Endothelial cell of umbilical vein (primary cell): ENCODE data around the gene RGS12. TPM values are rescaled to one million over a fixed set of nuclear protein-coding genes. Genes with fewer than 3 reads are reported as not detected.

Experiments used
- BruUV-seq: library from RNA; stranded (reverse); fragments of 400-500 nt; replicated peaks from 2 replicates; lab custom pipeline; 2021; lab: Mats Ljungman, UMichigan
- CTCF ChIA-PET: fragments of 300-600, 350-600 bp; sonication (Branson Sonifier 250); formaldehyde crosslinking; loops from one replicate; lab custom pipeline; 2021; ENCODE audit warnings: antibody characterized with exemption, inconsistent platforms; lab: Charles Lee
- POLR2A ChIA-PET: fragments of 300-600, 350-600 bp; sonication (Branson Sonifier 250); formaldehyde crosslinking; loops from one replicate; lab custom pipeline; 2021; ENCODE audit warnings: antibody characterized with exemption, inconsistent platforms; lab: Charles Lee
- DNase-seq: peaks from one replicate; pipeline ENCODE4 v3.0.0-alpha.2; 2011; ENCODE audit warnings: low read depth, low spot score
- FAIRE-seq: peaks from 2 replicates; lab custom pipeline; 2011; peaks lifted over from hg19 to GRCh38; lab: Jason Lieb, UNC
- H2AFZ ChIP-seq: 2 replicates; pipeline ENCODE4 v1.6.0; 2012; ENCODE audit warnings: low read depth, low read length, control low read depth, inconsistent platforms
- H3K27ac ChIP-seq: 2 replicates; pipeline ENCODE4 v1.5.1; 2011; ENCODE audit warnings: low read depth, mild to moderate bottlenecking, control low read depth, low read length, moderate library complexity; ENCODE audit not compliant: insufficient read depth
- H3K27me3 ChIP-seq, 2 experiments: 2 replicates each; pipeline versions ENCODE4 v1.6.0 to v1.6.1; 2011; ENCODE audit warnings: low read length in 2 of 2, mixed read lengths in 1 of 2; ENCODE audit not compliant: control insufficient read depth in 2 of 2, insufficient read depth in 2 of 2
- H3K36me3 ChIP-seq, 2 experiments: 2 replicates in 1 of 2; 3 replicates in 1 of 2; pipeline ENCODE4 v1.5.1; 2011; ENCODE audit warnings: low read length in 2 of 2, mild to moderate bottlenecking in 1 of 2, moderate library complexity in 1 of 2; ENCODE audit not compliant: control insufficient read depth in 2 of 2, insufficient read depth in 2 of 2; ENCODE audit errors: extremely low read depth in 1 of 2
- H3K4me1 ChIP-seq: 3 replicates; pipeline ENCODE4 v1.5.1; 2011; ENCODE audit warnings: mild to moderate bottlenecking, low read length; ENCODE audit not compliant: control insufficient read depth, insufficient read depth; ENCODE audit errors: extremely low read depth
- H3K4me2 ChIP-seq: 2 replicates; pipeline ENCODE4 v1.6.1; 2011; ENCODE audit warnings: low read length, control low read depth, mixed read lengths; ENCODE audit not compliant: insufficient read depth
- H3K4me3 ChIP-seq, 3 experiments: fragments of 200-600 bp in 1 of 3; sonication (generic), shearing (Covaris generic) in 1 of 3; replicated peaks in 1 of 3; 2 replicates each; pipeline ENCODE4 v1.5.1; 2011 to 2016; ENCODE audit warnings: control low read depth in 3 of 3, low read length in 3 of 3, mild to moderate bottlenecking in 2 of 3, inconsistent platforms in 1 of 3, low read depth in 1 of 3, moderate library complexity in 1 of 3; ENCODE audit not compliant: insufficient read depth in 1 of 3
- H3K79me2 ChIP-seq: 2 replicates; pipeline ENCODE4 v1.6.0; 2012; ENCODE audit warnings: low read length, inconsistent platforms; ENCODE audit not compliant: control insufficient read depth, insufficient read depth
- H3K9ac ChIP-seq: replicated peaks from 2 replicates; pipeline ENCODE3; 2011; ENCODE audit warnings: low read length, control low read depth; ENCODE audit not compliant: insufficient read depth; ENCODE audit errors: extremely low read depth
- H3K9me1 ChIP-seq: replicated peaks from 3 replicates; pipeline ENCODE4 v1.6.0; 2011; ENCODE audit warnings: mild to moderate bottlenecking, low read length; ENCODE audit not compliant: control insufficient read depth, insufficient read depth; ENCODE audit errors: extremely low read depth
- H3K9me3 ChIP-seq: replicated peaks from 2 replicates; pipeline ENCODE4 v1.5.1; 2012; ENCODE audit warnings: low read length, inconsistent platforms; ENCODE audit not compliant: control insufficient read depth, insufficient read depth
- H4K20me1 ChIP-seq: replicated peaks from 2 replicates; pipeline ENCODE3; 2011; ENCODE audit warnings: mild to moderate bottlenecking, low read length; ENCODE audit not compliant: control insufficient read depth, insufficient read depth; ENCODE audit errors: extremely low read depth
- EZH2 ChIP-seq: IDR thresholded peaks from 2 replicates; pipeline ENCODE4 v1.6.1; 2012; ENCODE audit warnings: borderline replicate concordance, low read depth, mild to moderate bottlenecking, moderate library complexity, low read length, inconsistent platforms; ENCODE audit not compliant: severe bottlenecking
- FOS ChIP-seq: IDR thresholded peaks from 2 replicates; pipeline ENCODE4 v1.6.1; 2011; ENCODE audit warnings: mild to moderate bottlenecking, low read length, moderate library complexity, borderline replicate concordance; ENCODE audit not compliant: insufficient read depth
- POLR2AphosphoS5 ChIP-seq: IDR thresholded peaks from 2 replicates; pipeline ENCODE4 v1.6.1; 2012; ENCODE audit warnings: low read depth, mild to moderate bottlenecking, control low read depth, low read length, moderate library complexity; ENCODE audit not compliant: insufficient read depth
- dilution Hi-C: fragments of 300-500 bp; cut with MboI; formaldehyde crosslinking; loops from one replicate; pipeline ENCODE4 v1.15.0; 2019; ENCODE audit warnings: low sequenced_read_pairs; ENCODE audit not compliant: extremely low pct_ligation_motif_present
- intact Hi-C: fragments of 100-400 bp; cut with micrococcal nuclease; formaldehyde crosslinking; loops from one replicate; pipeline ENCODE4 v1.10.0; 2022
- polyA plus RNA-seq, 4 experiments: library from polyadenylated mRNA; depleted of rRNA in 3 of 4; stranded (reverse) in 3 of 4; unstranded in 1 of 4; fragments of >200 nt; gene quantifications; 2 replicates each; pipeline versions ENCODE4 v1.2.1 to v1.2.3, GENCODE V29; 2011 to 2012; ENCODE audit warnings: missing spikeins in 1 of 4
- total RNA-seq: library from RNA; stranded (reverse); gene quantifications from 2 replicates; pipeline ENCODE4 v1.2.3, GENCODE V29; 2021

Gene RGS12
- total and polyA plus RNA-seq, 2 donors (not counting 3 experiments of a cell fraction or from before 2014, with no cell fraction given), result 65.2 to 75.4 TPM

DNA sequence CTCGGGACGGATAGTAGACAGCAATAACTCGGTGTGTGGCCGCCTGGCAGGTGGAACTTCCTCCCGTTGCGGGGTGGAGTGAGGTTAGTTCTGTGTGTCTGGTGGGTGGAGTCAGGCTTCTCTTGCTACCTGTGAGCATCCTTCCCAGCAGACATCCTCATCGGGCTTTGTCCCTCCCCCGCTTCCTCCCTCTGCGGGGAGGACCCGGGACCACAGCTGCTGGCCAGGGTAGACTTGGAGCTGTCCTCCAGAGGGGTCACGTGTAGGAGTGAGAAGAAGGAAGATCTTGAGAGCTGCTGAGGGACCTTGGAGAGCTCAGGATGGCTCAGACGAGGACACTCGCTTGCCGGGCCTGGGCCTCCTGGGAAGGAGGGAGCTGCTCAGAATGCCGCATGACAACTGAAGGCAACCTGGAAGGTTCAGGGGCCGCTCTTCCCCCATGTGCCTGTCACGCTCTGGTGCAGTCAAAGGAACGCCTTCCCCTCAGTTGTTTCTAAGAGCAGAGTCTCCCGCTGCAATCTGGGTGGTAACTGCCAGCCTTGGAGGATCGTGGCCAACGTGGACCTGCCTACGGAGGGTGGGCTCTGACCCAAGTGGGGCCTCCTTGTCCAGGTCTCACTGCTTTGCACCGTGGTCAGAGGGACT, 49.6 kb upstream of the RGS12 start:
- no peak for FAIRE-seq
- intact Hi-C loops (loop anchor here (10.0 kb wide), 1 partner anchor 182 kb away; no protein-coding TSS in a partner anchor), dilution Hi-C loops (no loop called here)
- TF ChIP-seq FOS, result no peak
- Histone ChIP-seq H3K9ac (no peak overlapping the region), H3K4me2 (no peak overlapping the region), H3K27me3 (no peaks in the 10 kb centered on the region), H3K9me3 (no peaks in the 10 kb centered on the region), H3K4me3 (no peak overlapping the region), H4K20me1 (no peaks in the 10 kb centered on the region), H3K27ac (no peak overlapping the region), H3K36me3 (peaks cover 2 to 15% of the 10 kb centered on the region in 2 experiments), H3K79me2 (no peaks in the 10 kb centered on the region), H3K9me1 (no peaks in the 10 kb centered on the region), H3K4me1 (no peaks in the 10 kb centered on the region), H2AFZ (no peak overlapping the region)
- no TSS peak for BruUV-seq
- no peak for DNase-seq
- ChIA-PET POLR2A (no interaction called here), CTCF (interaction anchor here (1.2 kb wide), 1 partner anchor 209 kb away, joined by 3 read pairs; no protein-coding TSS in a partner anchor)

DNA sequence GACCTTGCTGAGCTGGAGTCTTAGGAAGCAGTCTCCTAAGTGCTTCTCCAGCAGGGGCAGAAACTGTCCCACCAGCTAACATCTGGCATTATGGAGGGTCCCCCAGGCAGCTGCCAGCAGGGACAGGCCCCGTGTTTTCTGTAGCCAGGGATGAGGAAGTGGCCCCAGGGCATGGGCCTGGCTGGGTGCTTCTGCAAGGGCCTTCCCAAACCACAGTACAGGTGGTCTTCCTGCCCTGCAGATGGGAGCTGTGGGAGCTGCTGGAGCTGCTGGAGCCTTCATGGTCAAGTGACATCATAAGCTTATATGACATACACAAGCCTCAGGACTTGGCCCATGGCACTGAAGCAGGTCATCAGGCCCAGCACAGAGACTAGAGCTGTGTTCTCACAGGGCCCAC, 48.8 kb upstream of the RGS12 start:
- ChIA-PET POLR2A (no interaction called here), CTCF (interaction anchor here (1.2 kb wide), 2 partner anchors 208 to 237 kb away, joined by 3 to 5 read pairs; no protein-coding TSS in a partner anchor)
- H3K79me2 ChIP-seq, result no peaks in the 10 kb centered on the region
- no peak overlapping the region for H3K4me3 ChIP-seq
- peaks cover 0 to 14% of the 10 kb centered on the region in 2 experiments for H3K36me3 ChIP-seq
- H3K9me1 ChIP-seq, result no peaks in the 10 kb centered on the region
- no peak overlapping the region for H3K4me2 ChIP-seq
- H3K9ac ChIP-seq, result no peak overlapping the region
- DNase-seq (no peak), FAIRE-seq (no peak)
- H2AFZ ChIP-seq, result no peak overlapping the region
- H4K20me1 ChIP-seq, result no peaks in the 10 kb centered on the region
- dilution Hi-C loops (no loop called here), intact Hi-C loops (loop anchor here (10.0 kb wide), 1 partner anchor 181 kb away; no protein-coding TSS in a partner anchor)
- TF ChIP-seq POLR2AphosphoS5, result no peak
- TF ChIP-seq EZH2, result no peak
- TF ChIP-seq FOS, result no peak
- no peaks in the 10 kb centered on the region for H3K9me3 ChIP-seq
- no TSS peak for BruUV-seq
- H3K27ac ChIP-seq, result no peak overlapping the region
- no peaks in the 10 kb centered on the region for H3K27me3 ChIP-seq
- no peaks in the 10 kb centered on the region for H3K4me1 ChIP-seq
